ENCODE results near the gene UBE2S. TPM values are rescaled to one million over a fixed set of nuclear protein-coding genes. Genes with fewer than 3 reads are reported as not detected.

The UBE2S gene
- total RNA-seq, 4 donors from 2014 or later, result 5.7 to 13.3 (median 9.8) TPM

GRCh38 chr19:55386493-55386971, 21.1 kb downstream of the UBE2S start:
- peaks cover 18 to 23% of the 10 kb centered on the region in 2 donors for H3K36me3 ChIP-seq
- peaks cover 35 to 50% of the 10 kb centered on the region in 2 donors for H3K4me1 ChIP-seq
- WGBS, 2 donors, result 5 to 7% methylated on average over 15 to 26 of the region's 33 CpGs
- no peak for TF ChIP-seq CTCF (IDR thresholded peaks at IDR 0.05)
- H3K4me3 ChIP-seq (replicated peaks in 1 of 3), result peak overlapping the region in 2 of 3 donors; percentile 62 to 89
- no peaks in the 10 kb centered on the region for H3K9me3 ChIP-seq
- no peaks in the 10 kb centered on the region for H3K27me3 ChIP-seq
- peak in 1 of 2 donors; percentile 8 for DNase-seq
- H3K27ac ChIP-seq, result peak overlapping the region in 2 of 3 donors; percentile 98
- intact Hi-C loops (cut with DNase I), result loop anchor here (10.0 kb wide), 1 partner anchor 268 kb away; the partner anchor contains the start of gene U2AF2

- no peaks in the 10 kb centered on the region for H3K27me3 ChIP-seq
- peaks cover 18 to 23% of the 10 kb centered on the region in 2 donors for H3K36me3 ChIP-seq
- DNase-seq, result peak; percentile 98 to 99
- peak within 1 kb of the TSS; percentile 81 to 98 (median 98) for H3K27ac ChIP-seq
- 0% methylated on average over 55 to 62 of the region's 68 CpGs for WGBS, 2 donors
- H3K9me3 ChIP-seq, result no peaks in the 10 kb centered on the region
- TF ChIP-seq CTCF (IDR thresholded peaks at IDR 0.05), result no peak
- TF ChIP-seq POLR2A (IDR thresholded peaks at IDR 0.05), result peak; percentile 87 to 99
- H3K4me3 ChIP-seq (replicated peaks in 1 of 3), result peak within 1 kb of the TSS; percentile 11 to 89 (median 62)
- peaks cover 35 to 50% of the 10 kb centered on the region in 2 donors for H3K4me1 ChIP-seq
- intact Hi-C loops (cut with DNase I), result loop anchor here (10.0 kb wide), 1 partner anchor 269 kb away; the partner anchor contains the start of gene U2AF2
Measured at GRCh38 chr19:55385724-55386492, 21.7 kb downstream of the UBE2S start, which contains the start of gene RPL28. Gene RPL28 (plus strand): TSS chr19:55385932. CDS start chr19:55386358, 426 bp downstream.

- WGBS, 2 donors, result 4 to 6% methylated on average over 33 of the region's 34 CpGs
- H3K4me3 ChIP-seq (replicated peaks in 1 of 3), result peak overlapping the region in 1 of 3 donors; percentile 89
- intact Hi-C loops (cut with DNase I), result loop anchor here (10.0 kb wide), 1 partner anchor 270 kb away; the partner anchor contains the start of gene U2AF2
- peaks cover 18 to 23% of the 10 kb centered on the region in 2 donors for H3K36me3 ChIP-seq
- H3K9me3 ChIP-seq, result no peaks in the 10 kb centered on the region
- TF ChIP-seq POLR2A (IDR thresholded peaks at IDR 0.05) (peak in 1 of 2 donors; percentile 1), CTCF (IDR thresholded peaks at IDR 0.05) (no peak)
- peaks cover 35 to 50% of the 10 kb centered on the region in 2 donors for H3K4me1 ChIP-seq
- no peaks in the 10 kb centered on the region for H3K27me3 ChIP-seq
- peak; percentile 96 to 98 for DNase-seq
- H3K27ac ChIP-seq, result peak overlapping the region; percentile 81 to 98 (median 98)
Measured at GRCh38 chr19:55384920-55385723, 22.5 kb downstream of the UBE2S start.

DNA sequence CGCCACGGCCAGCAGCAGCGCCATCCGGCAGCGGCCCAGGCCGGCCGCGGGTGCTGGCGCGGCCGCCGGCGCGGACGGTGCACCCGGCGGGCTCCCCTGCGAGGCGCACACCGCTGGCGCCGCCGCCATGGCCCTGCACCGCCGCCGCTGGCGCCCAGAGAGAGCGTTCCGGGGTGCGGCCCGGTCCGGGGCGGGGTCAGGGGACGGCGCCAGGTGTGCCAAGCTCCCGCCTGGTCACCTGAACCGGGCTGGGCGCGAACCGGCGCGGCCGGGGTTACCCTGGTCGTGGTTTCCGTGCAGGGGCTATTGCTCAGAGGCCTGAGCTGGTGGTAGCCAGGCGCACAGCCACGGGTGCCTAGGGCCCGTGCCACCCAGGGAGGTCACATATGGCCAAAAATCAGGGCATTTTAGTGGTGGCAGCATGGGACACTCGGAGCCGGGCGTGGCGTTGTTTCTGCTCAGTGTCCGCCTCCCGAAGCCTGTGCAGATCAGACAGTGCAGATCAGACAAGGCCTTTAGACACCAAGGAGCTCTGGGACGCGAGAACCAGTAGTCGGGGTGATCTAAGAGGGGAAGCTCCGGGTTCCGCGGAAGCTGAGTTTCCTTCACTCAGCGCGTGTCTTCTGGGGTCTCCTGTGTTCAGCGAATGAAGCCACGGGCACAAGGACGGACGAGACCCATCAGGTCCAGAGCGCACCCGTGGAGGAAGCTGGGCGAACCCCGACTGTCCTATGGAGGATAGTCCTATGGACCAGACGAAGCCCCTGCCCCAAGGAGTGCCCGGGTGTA, 23.3 kb downstream of the UBE2S start, which contains the start of gene TMEM238:
TMEM238 (minus strand) TSS at position 162 of the 789 bp plus-strand sequence; CDS start at position 129, 33 bp downstream.
- Histone ChIP-seq H3K27me3 (no peaks in the 10 kb centered on the region), H3K9me3 (no peaks in the 10 kb centered on the region), H3K27ac (peak within 1 kb of the TSS; percentile 81 to 98 (median 98)), H3K4me1 (peaks cover 35 to 44% of the 10 kb centered on the region in 2 donors), H3K4me3 (replicated peaks in 1 of 3) (peak within 1 kb of the TSS in 2 of 3 donors; percentile 15 to 89), H3K36me3 (peaks cover 18 to 19% of the 10 kb centered on the region in 2 donors)
- TF ChIP-seq CTCF (IDR thresholded peaks at IDR 0.05) (no peak), POLR2A (IDR thresholded peaks at IDR 0.05) (peak in 1 of 2 donors; percentile 69)
- 44 to 46% methylated on average over 18 to 19 of the region's 72 CpGs for WGBS, 2 donors
- intact Hi-C loops (cut with DNase I), result loop anchor here (10.0 kb wide), 1 partner anchor 270 kb away; the partner anchor contains the start of gene U2AF2
- peak; percentile 72 to 74 for DNase-seq
